Measurements from ENCODE around the gene AEBP2. TPM values are rescaled to one million over a fixed set of nuclear protein-coding genes. Genes with fewer than 3 reads are reported as not detected.

The AEBP2 gene
- total RNA-seq, 1 donor from 2014 or later = 8.9 TPM

- no peak overlapping the region for H3K4me3 ChIP-seq (ENCODE audit: low read depth, low read length)
- no peak for TF ChIP-seq CTCF (conservative IDR thresholded peaks at IDR 0.05; ENCODE audit: low read depth, low read length)
- DNase-seq (ENCODE audit: low read depth) = no peak
Measured at GRCh38 chr12:19436931-19437330, 2.4 kb upstream of the AEBP2 start.

DNA sequence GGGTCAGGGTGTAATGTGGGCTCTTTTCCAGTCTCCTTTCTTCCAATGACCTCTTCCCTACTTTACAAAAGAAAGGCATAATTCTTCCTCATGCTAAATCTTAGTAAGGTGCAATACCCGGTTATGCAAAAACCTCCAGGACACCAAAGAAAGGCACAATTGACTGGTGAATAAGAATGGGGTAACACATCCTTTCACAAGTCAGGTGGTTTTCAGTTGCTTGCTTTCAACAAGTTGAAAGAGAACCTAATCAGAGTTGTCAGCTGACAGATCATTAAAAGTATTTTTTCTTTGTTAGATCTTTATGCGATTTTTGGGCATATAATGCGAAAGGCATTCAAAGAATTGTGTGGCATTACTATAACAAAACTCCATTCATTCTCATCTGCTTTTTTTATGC, 1.3 kb upstream of the AEBP2 start:
- no peak for DNase-seq (ENCODE audit: low read depth)
- H3K4me3 ChIP-seq (ENCODE audit: low read depth, low read length) = no peak overlapping the region
- TF ChIP-seq CTCF (conservative IDR thresholded peaks at IDR 0.05; ENCODE audit: low read depth, low read length) = no peak

DNA sequence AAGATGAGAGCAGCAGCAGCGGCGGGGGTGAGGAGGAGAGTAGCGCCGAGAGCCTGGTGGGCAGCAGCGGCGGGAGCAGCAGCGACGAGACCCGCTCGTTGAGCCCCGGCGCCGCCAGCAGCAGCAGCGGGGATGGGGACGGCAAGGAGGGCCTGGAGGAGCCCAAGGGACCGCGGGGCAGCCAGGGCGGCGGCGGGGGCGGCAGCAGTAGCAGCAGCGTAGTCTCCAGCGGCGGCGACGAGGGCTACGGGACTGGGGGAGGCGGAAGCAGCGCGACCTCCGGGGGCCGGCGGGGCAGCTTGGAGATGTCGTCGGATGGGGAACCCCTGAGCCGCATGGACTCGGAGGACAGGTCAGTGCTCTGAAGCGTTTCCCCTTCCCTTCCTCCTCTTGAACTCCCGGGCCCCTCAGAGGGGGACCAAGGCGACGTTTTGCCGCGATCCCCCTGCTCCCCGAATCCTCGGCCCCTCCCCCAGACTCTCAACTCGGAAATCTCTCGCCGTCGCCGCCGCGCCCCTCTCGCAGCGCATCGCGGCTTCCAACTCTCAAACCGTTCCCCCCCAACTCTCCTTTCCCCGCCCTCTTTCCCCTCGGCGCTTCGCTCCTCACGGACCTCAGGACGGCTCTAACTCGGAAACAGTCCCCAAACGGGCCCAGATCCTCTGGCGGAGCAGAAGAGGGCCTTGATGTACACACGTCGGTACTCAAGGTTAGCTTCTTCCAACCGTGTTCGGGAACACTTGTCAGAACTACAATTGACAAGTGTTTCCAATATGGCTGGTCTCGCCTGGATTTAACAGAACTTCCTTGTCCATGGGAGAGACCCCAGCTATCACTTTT, 947 bp downstream of the AEBP2 start:
- no peak for DNase-seq (ENCODE audit: low read depth)
- peak overlapping the region; percentile 79 for H3K4me3 ChIP-seq (ENCODE audit: low read depth, low read length)

DNA sequence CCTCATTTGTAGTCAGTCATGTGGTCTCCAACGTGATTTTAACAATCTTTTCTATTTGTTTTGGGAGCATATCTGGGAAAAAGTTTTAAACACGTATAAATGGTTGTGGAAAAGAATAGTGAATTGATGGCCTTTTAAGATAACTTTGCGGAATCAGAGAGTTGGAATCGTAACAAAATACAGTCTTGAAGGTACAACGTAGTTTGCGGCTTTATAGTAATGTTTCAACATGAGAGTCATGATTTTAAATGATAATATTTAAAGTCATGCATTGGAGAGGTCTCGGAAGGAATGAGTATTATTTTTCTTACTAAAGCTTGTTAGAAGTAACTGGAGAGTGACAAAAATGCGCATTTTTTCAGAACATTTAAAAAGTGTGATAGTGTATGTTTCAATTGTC, 1.6 kb downstream of the AEBP2 start:
- TF ChIP-seq CTCF (conservative IDR thresholded peaks at IDR 0.05; ENCODE audit: low read depth, low read length) = no peak
- peak overlapping the region; percentile 79 for H3K4me3 ChIP-seq (ENCODE audit: low read depth, low read length)
- no peak for DNase-seq (ENCODE audit: low read depth)

More for the DNA sequence above, 947 bp downstream of the AEBP2 start:
- TF ChIP-seq CTCF (conservative IDR thresholded peaks at IDR 0.05; ENCODE audit: low read depth, low read length) = no peak

GRCh38 chr12:19443585-19443984, 4.3 kb downstream of the AEBP2 start:
- TF ChIP-seq CTCF (conservative IDR thresholded peaks at IDR 0.05; ENCODE audit: low read depth, low read length) = no peak
- DNase-seq (ENCODE audit: low read depth) = no peak

GRCh38 chr12:19444097-19444496, 4.8 kb downstream of the AEBP2 start:
- no peak overlapping the region for H3K4me3 ChIP-seq (ENCODE audit: low read depth, low read length)
- no peak for DNase-seq (ENCODE audit: low read depth)
- no peak for TF ChIP-seq CTCF (conservative IDR thresholded peaks at IDR 0.05; ENCODE audit: low read depth, low read length)

More at GRCh38 chr12:19443585-19443984, 4.3 kb downstream of the AEBP2 start:
- no peak overlapping the region for H3K4me3 ChIP-seq (ENCODE audit: low read depth, low read length)

DNA sequence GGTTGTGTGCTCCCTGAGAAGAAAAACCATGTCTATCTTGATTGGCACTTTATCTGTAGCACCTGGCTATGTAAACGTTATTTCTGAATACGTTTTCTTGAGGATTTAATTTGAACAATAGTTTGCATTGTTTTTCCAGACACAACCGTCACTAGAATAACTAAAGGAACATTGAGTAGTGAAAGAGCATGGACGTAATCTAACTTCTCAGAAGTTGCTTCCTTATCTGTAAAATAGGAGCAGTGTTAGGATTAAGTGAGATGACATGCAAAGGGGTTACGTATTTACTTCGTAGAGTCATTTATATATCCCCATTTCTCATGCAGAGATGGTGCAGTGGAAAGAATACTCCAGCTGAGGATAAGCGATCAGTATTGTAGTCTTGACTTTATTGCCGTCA, 8.1 kb downstream of the AEBP2 start:
- H3K4me3 ChIP-seq (ENCODE audit: low read depth, low read length) = no peak overlapping the region
- DNase-seq (ENCODE audit: low read depth) = no peak
- no peak for TF ChIP-seq CTCF (conservative IDR thresholded peaks at IDR 0.05; ENCODE audit: low read depth, low read length)

Data from epithelial cell of proximal tubule (primary cell).